NCI-H1092 (cell line): ENCODE measurements around the gene SHISA4.
A peak's percentile ranks its signal among the peaks of the same experiment; 100 is the strongest.

Experiments
- DNase-seq: peaks from one replicate; lab custom pipeline; 2025; lab: John Stamatoyannopoulos, UW

The SHISA4 gene

DNA sequence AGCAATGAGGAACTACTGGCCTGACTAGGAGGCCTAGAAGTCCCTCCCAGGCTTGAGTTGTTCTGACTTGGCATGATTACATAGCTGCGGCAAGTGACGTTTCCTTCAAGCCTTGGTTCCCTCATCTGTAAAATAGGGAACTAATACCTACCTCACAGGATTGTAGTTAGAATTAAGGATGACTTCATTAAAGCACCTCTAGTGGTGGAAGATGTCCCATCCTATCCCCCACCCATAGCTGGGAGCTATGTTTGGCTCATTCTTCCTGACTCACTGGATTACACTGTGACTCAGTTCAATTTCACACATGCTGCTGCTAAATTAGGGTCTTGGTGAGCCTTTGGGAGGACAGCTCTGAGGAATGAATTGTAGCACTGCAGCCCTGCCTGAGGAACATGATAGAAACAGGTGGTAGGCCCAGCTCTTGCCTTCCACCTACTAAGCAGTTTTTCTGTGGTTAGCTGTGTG lies 6.0 kb upstream of the SHISA4 start:
- DNase-seq: no peak

- DNase-seq: no peak
Measured at GRCh38 chr1:201883266-201883665, 5.4 kb upstream of the SHISA4 start.

DNA sequence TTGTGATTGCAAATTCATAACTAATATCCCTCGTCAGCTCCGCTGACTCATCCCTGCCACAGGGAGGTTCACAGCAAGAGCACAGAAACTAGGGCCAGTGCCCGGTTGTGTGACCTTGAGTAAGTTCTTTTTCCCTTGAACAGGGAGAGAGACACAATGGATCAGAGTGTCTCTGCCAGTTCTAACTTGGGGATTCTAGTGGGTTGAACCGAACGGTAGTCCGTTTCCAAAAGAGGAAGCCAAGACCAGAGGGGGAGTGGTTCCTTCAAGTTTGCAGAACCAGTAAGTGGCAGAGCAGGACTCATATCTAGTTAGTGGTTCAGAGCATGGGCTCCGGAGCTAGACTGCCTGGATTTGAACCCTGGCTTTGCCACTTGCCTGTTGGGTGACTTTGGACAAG lies 4.9 kb upstream of the SHISA4 start:
- no peak for DNase-seq

GRCh38 chr1:201884425-201884824 lies 4.3 kb upstream of the SHISA4 start:
- DNase-seq: no peak

DNA sequence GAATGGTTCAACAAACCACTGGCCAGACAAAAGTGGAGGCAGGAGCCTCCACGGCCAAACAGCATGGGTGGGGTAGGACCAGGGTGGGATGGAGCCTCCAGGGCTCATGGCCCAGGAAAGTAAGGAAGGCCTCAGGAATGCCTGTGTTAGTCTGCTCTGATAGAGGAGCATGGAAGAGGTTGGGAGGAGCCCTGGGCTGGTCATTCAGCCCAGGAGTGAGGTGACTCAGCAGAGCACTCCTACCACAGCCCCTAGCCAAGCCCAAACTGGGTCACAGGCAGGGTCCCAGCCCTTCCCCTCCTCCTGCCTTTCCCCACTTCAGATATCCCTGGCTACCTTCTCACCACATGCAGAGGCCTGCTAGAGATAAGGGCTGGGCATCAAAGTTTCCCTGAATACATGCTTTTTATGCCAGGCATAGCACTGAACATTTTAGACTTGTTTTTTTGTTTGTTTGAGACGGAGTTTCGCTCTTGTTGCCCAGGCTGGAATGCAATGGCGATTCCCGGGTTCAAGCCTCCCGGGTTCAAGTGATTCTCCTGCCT lies 3.1 kb upstream of the SHISA4 start:
- no peak for DNase-seq

GRCh38 chr1:201886103-201886885 lies 2.4 kb upstream of the SHISA4 start:
- DNase-seq: no peak

DNA sequence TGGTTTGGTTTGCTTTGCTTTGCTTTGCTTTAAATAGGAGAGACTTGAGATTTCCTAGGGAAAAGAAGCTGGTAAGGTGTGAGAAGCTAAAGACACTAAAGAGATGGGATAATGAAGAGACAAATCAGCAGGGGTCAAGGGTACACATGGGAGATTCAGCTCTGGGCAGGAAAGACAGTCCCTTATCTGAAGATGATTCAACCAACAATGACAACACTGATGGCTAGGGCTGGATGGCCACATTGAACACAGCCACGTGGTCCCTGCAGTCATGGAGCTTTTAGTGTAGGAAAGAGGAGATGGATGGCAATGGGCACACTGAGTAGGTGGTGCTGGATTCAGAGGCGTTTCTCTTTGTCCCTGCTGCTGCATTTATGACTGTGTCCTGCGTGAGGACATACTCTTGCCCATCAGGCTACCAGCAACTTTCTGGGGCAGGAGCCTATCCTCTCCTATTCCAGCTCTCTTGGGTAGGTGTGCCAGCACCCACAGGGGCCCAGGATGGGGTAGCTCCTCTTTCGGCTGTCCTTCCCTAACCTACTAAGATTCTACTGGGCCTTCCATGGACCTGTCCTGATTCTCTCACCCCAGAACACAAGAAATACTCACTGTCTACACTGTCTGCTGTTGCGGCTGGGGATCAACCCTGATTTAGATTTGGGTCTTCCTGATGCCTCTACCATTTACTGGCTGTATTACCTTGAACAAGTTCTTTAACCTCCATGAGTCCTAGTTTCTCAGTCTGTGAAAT lies 1.4 kb upstream of the SHISA4 start:
- DNase-seq: no peak

- DNase-seq: no peak
Measured at GRCh38 chr1:201889090-201889968, 631 bp downstream of the SHISA4 start.

- no peak for DNase-seq
Measured at GRCh38 chr1:201890223-201890622, 1.5 kb downstream of the SHISA4 start.

GRCh38 chr1:201890806-201891450 lies 2.2 kb downstream of the SHISA4 start:
- no peak for DNase-seq

DNA sequence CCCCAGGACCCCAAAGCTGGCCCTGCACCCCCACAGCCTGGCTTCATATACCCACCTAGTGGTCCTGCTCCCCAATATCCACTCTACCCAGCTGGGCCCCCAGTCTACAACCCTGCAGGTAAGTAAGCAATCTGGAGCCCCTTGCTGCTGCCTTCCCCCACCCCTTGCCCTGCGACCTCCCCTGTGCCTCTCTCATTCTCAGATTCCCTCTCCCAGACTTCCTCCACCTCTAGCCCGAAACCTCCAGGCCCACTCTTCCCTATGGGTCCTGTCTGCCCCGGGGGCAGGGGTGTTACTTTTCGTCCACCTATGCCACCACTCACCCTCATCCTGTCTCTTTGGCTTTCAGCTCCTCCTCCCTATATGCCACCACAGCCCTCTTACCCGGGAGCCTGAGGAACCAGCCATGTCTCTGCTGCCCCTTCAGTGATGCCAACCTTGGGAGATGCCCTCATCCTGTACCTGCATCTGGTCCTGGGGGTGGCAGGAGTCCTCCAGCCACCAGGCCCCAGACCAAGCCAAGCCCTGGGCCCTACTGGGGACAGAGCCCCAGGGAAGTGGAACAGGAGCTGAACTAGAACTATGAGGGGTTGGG lies 2.9 kb downstream of the SHISA4 start:
- DNase-seq: no peak

- no peak for DNase-seq
Measured at GRCh38 chr1:201892211-201892610, 3.5 kb downstream of the SHISA4 start.

GRCh38 chr1:201893431-201893830 lies 4.7 kb downstream of the SHISA4 start:
- no peak for DNase-seq

- DNase-seq: no peak
Measured at GRCh38 chr1:201894343-201895119, 5.8 kb downstream of the SHISA4 start.

DNA sequence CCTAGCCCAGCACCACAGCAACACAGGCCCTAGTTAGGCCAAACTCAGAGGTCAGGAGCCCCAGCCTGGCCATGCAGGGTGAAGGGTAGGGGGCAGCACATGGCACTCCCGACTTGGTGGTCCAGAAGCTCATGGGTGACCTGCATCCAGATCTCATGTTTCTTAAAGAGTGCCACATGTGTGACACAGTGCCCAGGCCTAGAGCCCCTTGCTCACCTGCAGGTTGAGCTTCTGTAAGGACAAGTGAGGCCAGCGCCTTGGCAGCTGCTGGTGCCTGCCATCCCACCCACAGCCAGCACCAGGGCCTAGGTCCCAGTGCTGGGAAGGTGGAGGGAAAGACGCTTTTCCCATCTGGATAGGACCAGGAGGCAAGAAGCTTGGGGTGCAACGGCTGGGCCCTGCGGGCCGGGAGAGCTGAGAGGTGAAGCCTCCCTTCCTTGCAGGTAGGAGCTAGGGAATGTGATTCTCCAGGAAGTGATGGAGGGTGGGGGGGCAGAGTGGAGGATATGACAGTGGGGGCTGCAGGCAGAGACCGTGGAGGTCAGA lies 6.5 kb downstream of the SHISA4 start:
- no peak for DNase-seq

DNA sequence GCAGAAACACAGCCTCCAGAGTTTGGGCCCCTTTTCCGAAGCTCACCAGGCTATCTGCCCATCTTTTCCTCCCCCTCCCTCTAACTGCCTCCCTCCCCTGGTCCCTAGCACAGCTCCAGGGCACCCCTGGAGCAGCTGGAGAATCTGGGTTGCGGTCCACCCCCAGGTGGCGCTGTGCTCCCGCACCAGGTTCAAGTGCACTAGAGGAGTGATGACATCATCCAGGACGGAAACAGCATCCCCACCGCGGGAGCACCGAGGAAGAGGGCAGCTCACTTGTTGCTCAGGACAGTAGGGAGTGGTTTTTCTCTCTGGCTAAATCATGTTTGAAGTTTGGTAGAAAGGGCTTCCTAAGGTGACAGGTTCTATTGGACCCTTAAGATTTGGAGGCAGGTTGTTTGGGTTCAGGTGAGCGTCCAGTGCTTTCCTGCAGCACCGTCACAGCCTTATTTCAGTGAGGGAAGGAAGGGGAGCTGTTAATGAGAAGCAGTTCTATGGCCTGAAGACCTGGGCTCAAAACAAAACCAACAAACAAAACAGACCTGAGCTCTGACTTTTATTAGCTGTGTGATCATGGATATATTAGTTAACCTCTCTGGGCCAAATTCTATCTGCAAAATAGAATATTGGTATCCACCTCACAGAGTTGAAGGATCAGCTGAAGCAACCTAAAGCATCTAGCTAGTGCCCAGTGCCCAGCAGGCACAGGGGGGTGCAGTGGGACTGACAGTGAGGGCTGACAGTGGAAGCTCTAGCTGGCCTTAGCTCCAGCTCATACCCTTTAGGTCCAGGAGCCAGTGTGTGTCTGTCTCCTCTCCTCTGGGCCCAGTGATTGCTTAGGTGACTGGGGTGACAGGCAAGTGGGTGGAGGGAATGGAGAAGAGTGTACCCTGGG lies 7.5 kb downstream of the SHISA4 start:
- peak; percentile 76 for DNase-seq

- DNase-seq: no peak
Measured at GRCh38 chr1:201896951-201897391, 8.3 kb downstream of the SHISA4 start.

GRCh38 chr1:201898240-201898894 lies 9.7 kb downstream of the SHISA4 start:
- no peak for DNase-seq
